ENCODE data around the gene ARHGAP22. TPM values are rescaled to one million over a fixed set of nuclear protein-coding genes. Genes with fewer than 3 reads are reported as not detected.

Gene ARHGAP22
- total and polyA plus RNA-seq, 2 of the 4 experiments (the other 2 are of a cell fraction): 28.3 to 30.2 TPM

- no peaks in the 10 kb centered on the region for H3K27me3 ChIP-seq (ENCODE audit: control insufficient read depth, insufficient read depth, low read length)
- peaks cover 43% of the 10 kb centered on the region for H4K20me1 ChIP-seq (ENCODE audit: insufficient read depth, low read length)
- H2BK15ac ChIP-seq (ENCODE audit: low read depth, low read length): no peak overlapping the region
- peaks cover 41 to 74% of the 10 kb centered on the region in 2 experiments for H3K79me1 ChIP-seq (ENCODE audit: low read depth in 1 of 2, low read length in 2 of 2)
- H2AFZ ChIP-seq (replicated peaks; ENCODE audit: low read length, poor library complexity): no peak overlapping the region
- H3K9me3 ChIP-seq (ENCODE audit: control insufficient read depth, insufficient read depth, low read length): peaks cover 4% of the 10 kb centered on the region
- H3K9me1 ChIP-seq (ENCODE audit: insufficient read depth, low read length): peaks cover 38% of the 10 kb centered on the region
- H4K5ac ChIP-seq (ENCODE audit: low read depth, low read length): no peak overlapping the region
- no peak overlapping the region for H2BK120ac ChIP-seq (ENCODE audit: low read depth, low read length)
- H3K4me1 ChIP-seq (ENCODE audit: control insufficient read depth, insufficient read depth, low read length): peaks cover 7% of the 10 kb centered on the region
- TF ChIP-seq BHLHE40 (IDR thresholded peaks at IDR 0.05; ENCODE audit: low read depth, low read length) (no peak), RCOR1 (IDR thresholded peaks at IDR 0.05; ENCODE audit: insufficient replicate concordance, low read length) (no peak), CEBPB (IDR thresholded peaks at IDR 0.05; ENCODE audit: low read depth, low read length) (no peak), RFX5 (IDR thresholded peaks at IDR 0.05; ENCODE audit: low read depth, low read length) (no peak), MAFK (IDR thresholded peaks at IDR 0.05; ENCODE audit: low read depth, low read length) (no peak), POLR2A (IDR thresholded peaks at IDR 0.05; ENCODE audit: low read depth, low read length) (no peak), MAZ (IDR thresholded peaks at IDR 0.05; ENCODE audit: borderline replicate concordance, low read depth, low read length) (no peak), CHD1 (IDR thresholded peaks at IDR 0.05; ENCODE audit: low read depth, low read length) (no peak), NFE2L2 (IDR thresholded peaks at IDR 0.05; ENCODE audit: low read depth, low read length) (no peak)
- no peak overlapping the region for H3K4me2 ChIP-seq (ENCODE audit: low read depth, low read length)
- no peak overlapping the region for H2AK9ac ChIP-seq (replicated peaks; ENCODE audit: low read depth, low read length, poor library complexity)
- no peaks in the 10 kb centered on the region for H3K36me3 ChIP-seq (ENCODE audit: control insufficient read depth, insufficient read depth, low read length)
- no peak overlapping the region for H4K8ac ChIP-seq (ENCODE audit: low read depth in 2 of 2, low read length in 2 of 2)
- POLR2A ChIA-PET (ENCODE audit: unreplicated experiment): no interaction called here
- no peak overlapping the region for H3K4ac ChIP-seq (ENCODE audit: low read depth, low read length)
- H2AK5ac ChIP-seq (ENCODE audit: low read depth, low read length): no peak overlapping the region
- no peak overlapping the region for H2BK5ac ChIP-seq (ENCODE audit: low read depth, low read length, poor library complexity, severe bottlenecking)
- intact Hi-C loops (cut with micrococcal nuclease): loop anchor here (2.0 kb wide), 1 partner anchor 297 kb away; no protein-coding TSS in a partner anchor
- no peak overlapping the region for H3K27ac ChIP-seq (ENCODE audit: insufficient read depth, low read length)
- H3K23ac ChIP-seq (ENCODE audit: low read depth, low read length): no peak overlapping the region
- no peak overlapping the region for H3K9ac ChIP-seq (ENCODE audit: low read depth, low read length)
- H3K14ac ChIP-seq (replicated peaks; ENCODE audit: low read depth, low read length): no peak overlapping the region
- no peak overlapping the region for H2BK20ac ChIP-seq (ENCODE audit: low read depth, low read length)
- no peak overlapping the region for H4K91ac ChIP-seq (ENCODE audit: insufficient read depth, low read depth, low read length)
- BruUV-seq (replicated peaks): no TSS peak
- no peak overlapping the region for H3K18ac ChIP-seq (ENCODE audit: low read depth, low read length)
- no peak for DNase-seq
- no CpG with 5 or more reads among the region's 1 CpG for WGBS, 2 experiments (ENCODE audit: extremely low coverage in 2 of 2, insufficient read length in 1 of 2)
- CTCF ChIA-PET: no interaction called here
- no peak for ATAC-seq (ENCODE audit: low read depth)
- in situ Hi-C loops (cut with MboI; ENCODE audit: low sequenced_read_pairs): loop anchor here (25.0 kb wide), 2 partner anchors 150 to 300 kb away; no protein-coding TSS in a partner anchor
- H3K4me3 ChIP-seq (ENCODE audit: insufficient read depth, low read depth, low read length): no peak overlapping the region
- dilution Hi-C loops (cut with HindIII; ENCODE audit: low sequenced_read_pairs, unreplicated experiment): no loop called here
- no peak overlapping the region for H3K56ac ChIP-seq (ENCODE audit: extremely low read depth, insufficient read depth, low read length)
Observed at GRCh38 chr10:48511875-48512231, 93.0 kb downstream of the ARHGAP22 start.

Data from IMR-90 (cell line).